GM12891 (cell line): Measurements from ENCODE around the gene CORO1A.
"Not testable (repeated sequence)": the region's sequence is repeated elsewhere in the genome, so short reads cannot be mapped to it uniquely, and the experiment has no call there.

Source experiments
- POLR2A ChIP-seq: IDR thresholded peaks from 2 replicates; pipeline ENCODE4 v1.6.1; 2011; ENCODE audit warnings: low read depth, low read length, control low read depth
- POLR2AphosphoS5 ChIP-seq: IDR thresholded peaks from 2 replicates; pipeline ENCODE4 v1.6.1; 2011; ENCODE audit warnings: low read depth, low read length, control low read depth
- POU2F2 ChIP-seq: IDR thresholded peaks from 2 replicates; pipeline ENCODE4 v1.6.1; 2011; ENCODE audit warnings: low read depth, mild to moderate bottlenecking, control low read depth, low read length, moderate library complexity
- TAF1 ChIP-seq: IDR thresholded peaks from 2 replicates; pipeline ENCODE4 v1.6.1; 2011; ENCODE audit warnings: low read depth, low read length, control low read depth

GRCh38 chr16:30206252-30206651 is 22.9 kb downstream of the CORO1A start:
- not testable (repeated sequence) for TF ChIP-seq POLR2A, TAF1, POLR2AphosphoS5, POU2F2
